Astrocyte (in vitro differentiated cells and primary cell): Measurements from ENCODE around the gene CLEC2A.

Experiments used
- CTCF ChIP-seq: IDR thresholded peaks from 2 replicates; pipeline ENCODE4 v1.5.1; 2011; ENCODE audit warnings: low read depth, mild to moderate bottlenecking, inconsistent platforms, low read length, moderate library complexity; ENCODE audit not compliant: insufficient read depth
- EZH2 ChIP-seq: IDR thresholded peaks from 2 replicates; pipeline ENCODE4 v1.6.1; 2012; ENCODE audit warnings: mild to moderate bottlenecking, low read length, inconsistent platforms; ENCODE audit not compliant: insufficient read depth

- no peak for TF ChIP-seq CTCF
- no peak for TF ChIP-seq EZH2
Observed at GRCh38 chr12:9936591-9936990, 4.4 kb upstream of the CLEC2A start.
